ENCODE results near the gene ALOX12B.
"Not testable (repeated sequence)": the region's sequence is repeated elsewhere in the genome, so short reads cannot be mapped to it uniquely, and the experiment has no call there.

The ALOX12B gene

GRCh38 chr17:8041979-8042378 is 45.5 kb downstream of the ALOX12B start:
- no peak for DNase-seq

- peak in 2 of 14 donors; percentile 7 to 23 for DNase-seq
Measured at GRCh38 chr17:8041249-8041928, 46.1 kb downstream of the ALOX12B start.

GRCh38 chr17:8039611-8040168 is 47.8 kb downstream of the ALOX12B start:
- no peak for DNase-seq

- no peak for DNase-seq
Measured at GRCh38 chr17:8038954-8039610, 48.4 kb downstream of the ALOX12B start, which contains the start of gene ALOX15B. Gene ALOX15B, plus strand, starts transcription at chr17:8039059. Its CDS starts 97 bp downstream, at chr17:8039156.

GRCh38 chr17:8032442-8032841 is 55.1 kb downstream of the ALOX12B start:
- no peak for DNase-seq

GRCh38 chr17:8031950-8032349 is 55.6 kb downstream of the ALOX12B start:
- DNase-seq, result no peak

- no peak for DNase-seq
Measured at GRCh38 chr17:8031261-8031661, 56.3 kb downstream of the ALOX12B start.

- no peak for DNase-seq
Measured at GRCh38 chr17:8029121-8029520, 58.4 kb downstream of the ALOX12B start.

GRCh38 chr17:8025176-8025911 is 62.2 kb downstream of the ALOX12B start:
- DNase-seq, result no peak

GRCh38 chr17:8024161-8024560 is 63.4 kb downstream of the ALOX12B start:
- DNase-seq, result not testable (repeated sequence)
